HTERT RPE-1 (cell line): ENCODE measurements around the gene SNU13.
"Not testable (repeated sequence)": the region's sequence is repeated elsewhere in the genome, so short reads cannot be mapped to it uniquely, and the experiment has no call there.

Experiments used
- in situ Hi-C: fragments of 300-500 bp; cut with MboI; formaldehyde crosslinking; loops from 4 replicates; pipeline ENCODE4 v1.14.3; 2020; ENCODE audit warnings: low sequenced_read_pairs

SNU13 gene

DNA sequence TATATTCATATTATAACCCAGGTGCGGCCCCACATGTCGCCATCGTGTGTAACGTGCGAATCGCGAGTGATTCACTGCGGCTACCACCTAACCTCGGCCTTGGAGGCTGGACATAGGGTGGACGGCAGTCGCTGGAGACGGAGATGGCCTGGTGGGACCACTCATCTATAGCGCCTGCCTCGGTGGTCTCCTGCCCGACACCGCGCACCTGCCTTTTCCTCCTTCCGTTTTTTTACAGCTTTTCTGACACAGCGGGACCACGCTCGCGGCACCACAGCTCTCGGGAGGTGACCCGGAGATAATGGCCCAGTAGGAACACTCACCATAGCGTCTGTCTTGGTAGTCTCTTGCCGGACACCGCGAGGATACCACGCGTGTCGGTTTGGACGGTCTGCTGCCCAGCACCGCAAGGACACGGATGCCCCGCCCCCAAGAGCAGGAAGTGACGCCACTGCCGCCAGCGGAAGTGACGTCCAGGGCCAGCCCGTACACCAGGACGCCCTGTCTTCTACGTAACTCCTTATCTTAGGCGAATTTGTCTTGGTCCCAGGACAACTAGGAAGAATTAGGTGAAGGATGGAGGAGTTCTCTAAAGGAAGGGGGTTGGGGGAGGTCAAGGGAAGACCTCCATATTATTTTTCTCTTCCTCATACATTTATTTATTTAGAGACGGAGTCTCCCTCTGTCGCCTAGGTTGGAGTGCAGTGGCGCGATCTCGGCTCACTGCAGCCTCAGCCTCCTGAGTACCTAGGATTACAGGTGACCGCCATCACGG is 6.4 kb downstream of the SNU13 start:
- in situ Hi-C loops: no loop called here

DNA sequence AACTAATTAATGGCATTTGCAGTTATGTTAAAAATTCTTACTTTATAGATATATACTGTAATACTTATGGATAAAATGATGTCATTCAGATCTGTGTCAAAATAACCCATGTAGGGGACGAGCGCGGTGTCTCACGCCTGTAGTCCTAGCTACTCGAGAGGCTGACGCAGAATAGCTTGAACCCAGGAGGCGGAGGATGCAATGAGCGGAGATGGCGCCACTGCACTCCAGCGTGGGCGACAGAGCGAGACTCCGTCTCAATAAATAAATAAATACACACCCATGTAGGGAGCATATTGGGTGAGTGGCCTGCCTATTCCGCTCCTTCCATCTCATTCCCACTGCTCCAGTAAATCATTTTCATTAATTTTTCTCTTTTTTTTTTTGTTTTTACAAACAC is 7.1 kb downstream of the SNU13 start:
- in situ Hi-C loops: no loop called here

DNA sequence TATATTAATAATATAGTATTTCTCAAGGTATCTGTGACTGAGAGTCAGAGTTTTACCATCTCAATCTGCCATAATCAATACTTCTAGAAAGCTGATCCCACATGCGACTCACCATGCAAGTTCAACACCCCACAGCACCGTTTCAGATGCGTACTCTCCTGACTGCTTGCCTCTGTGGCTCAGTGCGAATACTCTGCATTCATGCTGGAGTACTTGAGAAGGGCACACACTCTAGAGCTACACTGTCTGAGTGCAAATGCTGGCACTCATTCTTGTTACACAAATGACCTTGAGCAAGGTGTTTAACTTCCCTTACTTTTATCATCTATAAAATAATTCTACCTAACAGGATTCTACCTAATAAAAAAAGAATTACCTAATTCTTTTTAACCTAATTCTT is 12.5 kb downstream of the SNU13 start:
- in situ Hi-C loops: no loop called here

DNA sequence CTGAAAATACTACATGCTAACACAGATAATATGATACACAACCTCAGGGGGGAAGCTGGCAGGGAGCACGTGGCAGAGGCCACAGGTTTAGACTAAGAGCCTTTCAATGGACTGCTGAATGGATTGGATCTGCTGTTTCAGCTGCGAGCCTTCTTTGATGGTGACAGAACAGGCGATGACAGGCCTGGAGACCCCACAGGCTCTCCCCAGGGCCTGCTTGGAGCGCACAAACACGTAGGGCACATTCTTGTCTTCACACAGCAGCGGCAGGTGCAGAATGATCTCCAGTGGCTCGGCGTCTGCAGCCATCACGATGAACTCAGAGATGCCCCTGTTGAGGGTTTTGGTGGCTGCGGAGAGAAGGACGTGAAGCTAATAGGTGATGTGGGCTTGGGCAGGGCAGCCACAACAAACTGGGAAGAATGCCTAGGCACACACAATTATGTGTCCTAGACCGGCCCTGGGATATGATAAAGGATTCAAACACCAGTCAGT is 13.8 kb downstream of the SNU13 start:
- in situ Hi-C loops: no loop called here

DNA sequence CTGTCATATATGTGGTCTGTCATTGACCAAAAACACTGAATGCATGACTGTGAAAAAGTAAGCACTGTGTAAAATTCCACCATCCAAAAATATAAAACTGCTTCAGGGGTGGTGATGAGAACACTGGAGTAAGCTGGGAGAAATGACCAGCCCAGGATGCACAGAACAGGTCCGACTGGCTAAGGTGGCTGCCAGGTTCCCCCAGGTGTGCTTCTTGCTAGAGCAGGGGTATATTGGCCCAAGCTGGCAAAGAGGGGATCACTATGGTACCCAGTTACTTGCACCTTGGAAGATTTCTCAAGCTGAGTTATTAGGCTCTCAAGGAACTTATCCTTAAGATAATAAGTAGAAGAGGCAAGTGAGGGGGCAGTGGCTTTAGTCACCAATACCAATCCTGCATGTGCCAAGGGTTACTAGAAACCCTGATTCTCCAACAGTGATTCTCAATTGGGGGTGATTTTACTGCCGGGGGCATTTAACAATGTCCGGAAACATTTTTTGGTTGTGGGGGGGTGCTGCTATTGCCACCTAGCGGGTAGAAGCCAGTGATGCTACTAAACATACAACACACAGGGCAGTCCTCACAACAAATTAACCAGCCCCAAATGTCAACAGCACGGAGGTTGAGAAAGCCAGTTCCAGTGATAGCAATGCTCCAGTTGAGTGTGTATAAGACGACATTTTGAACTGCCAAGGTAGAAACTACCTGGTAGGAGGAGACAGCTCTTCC is 15.7 kb downstream of the SNU13 start:
- in situ Hi-C loops: no loop called here

DNA sequence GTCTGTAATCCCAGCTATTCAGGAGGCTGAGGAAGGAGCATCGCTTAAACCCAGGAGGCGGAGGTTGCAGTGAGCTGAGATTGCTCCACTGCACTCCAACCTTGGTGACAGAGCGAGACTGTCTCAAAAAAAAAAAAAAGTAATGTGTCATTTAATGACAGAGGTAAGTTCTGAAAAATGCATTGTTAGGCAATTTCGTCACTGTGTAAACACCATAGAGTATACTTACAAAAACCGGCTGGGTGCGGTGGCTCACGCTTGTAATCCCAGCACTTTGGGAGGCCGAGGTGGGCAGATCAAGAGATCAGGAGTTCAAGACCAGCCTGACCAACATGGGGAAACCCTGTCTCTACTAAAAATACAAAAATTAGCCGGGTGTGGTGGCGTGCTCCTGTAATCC is 16.6 kb downstream of the SNU13 start:
- in situ Hi-C loops: not testable (repeated sequence)

DNA sequence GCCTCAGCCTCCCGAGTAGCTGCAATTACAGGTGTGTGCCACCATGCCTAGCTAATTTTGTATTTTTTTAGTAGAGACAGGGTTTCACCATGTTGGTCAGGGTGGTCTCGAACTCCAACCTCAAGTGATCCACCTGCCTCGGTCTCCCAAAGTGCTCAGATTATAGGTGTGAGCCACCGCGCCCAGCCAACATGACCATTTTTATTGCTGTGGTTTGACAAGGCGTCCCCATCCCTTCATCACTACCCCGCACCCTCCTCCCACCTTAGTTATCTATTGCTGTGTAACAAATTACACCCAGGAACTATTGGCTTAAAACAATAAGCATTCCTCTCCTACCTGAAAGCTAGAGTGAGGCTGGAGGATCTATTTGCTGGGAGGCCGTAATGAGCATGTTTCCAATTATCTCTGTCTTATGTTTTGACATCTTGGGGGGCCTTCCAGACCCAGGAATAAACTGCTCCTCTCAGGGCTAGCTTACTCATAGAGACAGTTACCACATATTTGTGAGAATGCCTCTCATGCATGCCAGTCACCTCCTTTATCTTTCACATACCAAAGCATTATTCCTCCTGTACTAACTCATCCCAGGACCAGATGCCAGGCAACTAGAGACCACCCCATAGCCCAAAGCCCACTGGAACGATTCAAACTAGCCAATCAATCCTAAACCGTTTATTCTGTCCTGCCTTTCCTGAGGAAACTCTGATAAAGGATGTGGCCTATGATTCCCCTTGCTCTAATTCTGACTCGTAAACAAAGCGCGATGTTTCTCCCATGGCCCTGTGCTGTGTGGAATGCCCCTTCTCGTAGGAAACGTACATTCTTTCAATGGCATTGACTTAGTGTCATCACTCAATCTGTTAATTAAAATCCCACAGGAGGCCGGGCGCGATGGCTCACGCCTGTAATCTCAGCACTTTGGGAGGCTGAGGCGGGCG is 19.4 kb downstream of the SNU13 start:
- in situ Hi-C loops: no loop called here

DNA sequence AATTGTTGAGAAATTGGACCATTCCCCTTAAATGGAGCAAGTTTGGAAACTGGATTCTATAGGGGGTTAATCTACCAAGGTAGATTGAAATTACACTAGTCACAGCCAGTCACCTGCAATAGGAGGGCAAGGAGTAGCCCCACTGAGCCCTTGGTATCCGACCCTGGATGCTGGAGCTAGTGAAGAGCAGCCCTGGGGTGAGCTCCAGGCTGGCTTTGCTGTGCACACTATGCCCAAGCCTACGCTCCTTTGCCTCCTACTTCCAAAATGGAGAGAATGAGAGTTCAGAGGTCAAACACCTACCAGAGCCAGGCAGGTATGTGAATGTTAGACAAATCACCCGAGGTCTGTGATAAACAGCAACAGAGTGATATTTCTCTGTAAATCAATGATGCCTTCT is 23.7 kb downstream of the SNU13 start:
- in situ Hi-C loops: no loop called here

DNA sequence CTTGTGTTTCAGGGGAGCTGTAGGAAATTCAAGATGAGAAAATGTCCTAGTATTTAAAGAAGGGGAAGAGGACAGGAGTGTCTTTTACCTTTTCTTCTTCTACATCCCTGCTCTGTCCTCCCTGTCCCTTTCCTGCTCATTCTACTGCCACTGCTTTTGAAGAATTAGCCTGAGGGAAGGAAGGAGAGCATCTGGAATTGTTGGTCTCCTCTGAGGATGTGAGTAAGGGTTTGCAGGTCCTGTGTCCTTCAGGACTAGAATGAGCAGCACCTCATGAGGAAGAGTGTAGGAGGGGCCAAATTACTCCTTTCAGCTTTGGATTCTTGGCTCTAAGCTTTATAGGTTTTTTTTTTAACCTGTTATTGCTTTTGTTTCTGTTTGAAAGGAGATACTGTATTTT is 24.2 kb downstream of the SNU13 start:
- in situ Hi-C loops: no loop called here

DNA sequence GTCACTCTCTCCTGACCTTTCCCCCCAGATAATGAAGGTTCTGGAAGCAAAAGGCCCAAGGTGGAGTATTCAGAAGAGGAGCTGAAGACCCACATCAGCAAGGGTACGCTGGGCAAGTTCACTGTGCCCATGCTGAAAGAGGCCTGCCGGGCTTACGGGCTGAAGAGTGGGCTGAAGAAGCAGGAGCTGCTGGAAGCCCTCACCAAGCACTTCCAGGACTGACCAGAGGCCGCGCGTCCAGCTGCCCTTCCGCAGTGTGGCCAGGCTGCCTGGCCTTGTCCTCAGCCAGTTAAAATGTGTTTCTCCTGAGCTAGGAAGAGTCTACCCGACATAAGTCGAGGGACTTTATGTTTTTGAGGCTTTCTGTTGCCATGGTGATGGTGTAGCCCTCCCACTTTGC is 25.1 kb downstream of the SNU13 start:
- in situ Hi-C loops: not testable (repeated sequence)

DNA sequence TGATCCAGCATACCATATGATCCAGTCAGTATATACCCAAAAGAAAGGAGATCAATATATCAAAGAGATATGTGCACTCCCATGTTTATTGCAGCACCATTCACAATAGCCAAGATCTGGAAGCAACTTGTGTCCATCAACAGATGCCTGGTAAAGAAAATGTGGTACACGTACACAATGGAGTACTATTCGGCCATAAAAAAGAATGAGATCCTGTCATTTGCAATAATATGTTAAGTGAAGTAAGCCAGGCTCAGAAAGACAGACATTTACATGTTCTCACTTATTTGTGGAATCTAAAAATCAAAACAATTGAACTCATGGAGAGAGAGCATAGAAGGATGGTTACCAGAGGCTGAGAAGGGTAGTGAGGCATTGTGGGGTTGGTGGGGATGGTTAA is 27.0 kb downstream of the SNU13 start:
- in situ Hi-C loops: no loop called here

DNA sequence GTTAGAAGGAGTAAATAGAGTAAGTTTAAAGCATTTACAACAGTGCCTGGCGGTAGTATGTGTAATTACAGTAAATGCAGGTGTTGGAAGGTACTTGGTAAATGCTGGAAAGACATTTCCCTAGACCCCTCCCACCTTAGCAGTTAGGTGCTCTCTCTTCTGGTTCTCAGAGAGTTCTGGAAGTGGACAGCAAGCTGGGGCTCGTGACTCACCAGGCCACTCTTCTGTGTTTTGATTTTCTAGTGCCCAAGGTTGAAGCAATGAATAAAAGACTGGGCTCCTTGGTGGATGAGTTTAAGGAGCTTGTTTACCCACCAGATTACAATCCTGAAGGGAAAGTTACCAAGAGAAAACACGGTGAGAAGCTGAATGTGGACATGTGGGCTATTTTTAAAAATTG is 27.6 kb downstream of the SNU13 start:
- in situ Hi-C loops: no loop called here

DNA sequence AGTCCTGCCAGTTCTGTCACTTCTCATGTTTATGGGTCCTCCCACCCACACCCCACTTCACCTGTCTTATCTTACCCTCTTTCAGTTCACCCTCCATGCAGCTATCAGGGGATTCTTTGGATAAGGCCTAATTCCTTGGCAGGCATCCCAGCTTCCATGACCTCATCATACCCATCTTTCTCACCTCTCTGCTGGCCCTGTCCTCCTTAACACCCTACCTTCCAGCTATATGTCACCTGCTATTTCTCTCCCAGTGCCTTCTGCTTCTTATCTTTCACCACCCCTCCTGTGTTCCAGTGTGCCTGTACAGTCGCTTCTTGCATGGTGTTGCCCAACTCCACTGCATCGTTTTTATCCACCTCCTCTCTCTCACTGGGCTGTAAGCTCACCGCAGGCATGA is 28.3 kb downstream of the SNU13 start:
- in situ Hi-C loops: no loop called here

DNA sequence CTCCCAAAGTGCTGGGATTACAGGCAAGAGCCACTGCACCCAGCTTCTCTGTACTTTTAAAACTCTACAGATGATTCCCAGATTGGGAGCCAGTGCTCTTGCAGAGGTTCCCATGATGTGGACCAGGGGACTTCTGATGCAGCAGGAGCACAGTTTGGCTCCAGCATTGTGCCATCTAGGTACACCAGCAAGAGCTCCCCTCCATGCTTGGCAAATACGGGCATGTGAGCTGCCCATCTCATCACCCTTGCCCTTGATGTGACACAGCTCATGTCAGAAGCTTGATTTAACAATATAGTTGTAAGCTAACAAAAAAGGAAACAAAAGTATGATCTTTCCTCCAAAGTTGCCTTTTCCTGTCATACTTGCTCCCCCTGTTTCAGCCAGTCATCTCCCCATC is 28.7 kb downstream of the SNU13 start:
- in situ Hi-C loops: no loop called here

DNA sequence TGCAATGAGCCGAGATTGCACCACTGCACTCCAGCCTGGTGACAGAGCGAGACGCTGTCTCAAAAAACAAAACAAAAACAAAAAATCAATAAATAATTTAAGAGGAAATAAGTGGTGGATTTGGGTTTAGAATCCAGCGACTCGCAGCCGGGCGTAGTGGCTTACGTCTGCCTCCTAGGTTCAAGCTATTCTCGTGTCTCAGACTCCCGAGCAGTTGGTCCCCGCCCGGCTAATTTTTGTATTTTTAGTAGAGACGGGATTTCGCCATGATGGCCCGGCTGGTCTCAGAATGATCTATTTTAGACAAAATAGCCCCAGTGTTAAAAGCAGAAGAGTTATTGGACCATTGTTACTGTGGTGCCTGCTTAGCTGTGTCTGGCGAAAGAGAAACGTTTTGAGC is 29.8 kb downstream of the SNU13 start:
- in situ Hi-C loops: no loop called here

DNA sequence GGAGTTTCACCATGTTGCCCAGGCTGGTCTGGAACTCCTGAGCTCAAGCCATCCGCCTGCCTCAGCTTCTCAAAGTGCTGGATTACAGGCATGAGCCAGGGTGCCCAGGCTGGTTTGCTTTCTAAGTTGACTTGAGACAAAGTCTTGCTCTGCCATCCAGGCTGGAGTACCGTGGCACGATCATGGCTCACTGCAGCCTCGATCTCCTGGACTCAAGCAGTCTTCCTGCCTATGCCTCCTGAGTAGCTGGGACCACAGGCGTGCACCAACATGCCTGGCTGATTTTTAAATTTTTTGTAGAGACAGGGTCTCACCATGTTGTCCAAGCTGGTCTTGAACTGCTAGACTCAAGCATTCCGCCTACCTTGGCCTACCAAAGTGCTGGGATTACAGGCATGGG is 31.0 kb downstream of the SNU13 start:
- in situ Hi-C loops: no loop called here

DNA sequence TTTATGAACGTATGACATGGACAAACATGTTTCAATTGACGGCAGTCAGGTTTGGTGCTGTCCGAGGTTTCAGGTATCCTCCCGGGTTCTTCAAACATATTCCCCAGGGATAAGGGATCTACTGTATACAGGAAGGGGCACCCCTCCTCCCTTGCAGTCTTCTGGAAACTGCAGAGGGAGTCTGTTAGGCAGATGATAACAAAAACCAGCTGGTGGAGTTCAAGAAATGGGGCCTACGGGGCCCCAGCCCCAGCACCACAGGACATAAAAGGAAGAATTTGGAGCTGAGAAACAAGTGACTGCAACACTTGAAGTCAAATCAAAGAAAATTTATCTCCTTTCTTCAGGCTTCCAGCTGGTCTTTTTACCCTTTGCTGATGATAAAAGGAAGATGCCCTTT is 32.1 kb downstream of the SNU13 start:
- in situ Hi-C loops: no loop called here

DNA sequence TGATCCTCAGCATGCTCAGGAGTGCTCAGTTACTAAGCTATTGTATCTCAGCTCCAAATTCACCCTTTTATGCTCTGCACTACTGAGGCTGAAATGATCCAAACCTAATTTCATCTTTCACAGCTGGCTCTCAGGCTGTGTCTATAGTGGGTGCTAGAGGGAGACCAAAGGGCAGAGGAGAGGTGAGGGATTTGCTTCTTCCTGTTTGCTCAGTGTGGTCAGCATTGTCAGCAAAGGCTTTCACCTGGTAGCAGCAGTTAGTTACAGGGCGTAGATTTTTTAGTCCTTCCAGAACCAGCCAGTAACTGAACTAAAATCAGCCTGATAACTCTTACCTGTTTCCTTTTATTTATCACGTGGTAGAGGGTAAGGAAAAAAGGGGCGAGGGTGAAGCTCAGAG is 34.3 kb downstream of the SNU13 start:
- in situ Hi-C loops: no loop called here

DNA sequence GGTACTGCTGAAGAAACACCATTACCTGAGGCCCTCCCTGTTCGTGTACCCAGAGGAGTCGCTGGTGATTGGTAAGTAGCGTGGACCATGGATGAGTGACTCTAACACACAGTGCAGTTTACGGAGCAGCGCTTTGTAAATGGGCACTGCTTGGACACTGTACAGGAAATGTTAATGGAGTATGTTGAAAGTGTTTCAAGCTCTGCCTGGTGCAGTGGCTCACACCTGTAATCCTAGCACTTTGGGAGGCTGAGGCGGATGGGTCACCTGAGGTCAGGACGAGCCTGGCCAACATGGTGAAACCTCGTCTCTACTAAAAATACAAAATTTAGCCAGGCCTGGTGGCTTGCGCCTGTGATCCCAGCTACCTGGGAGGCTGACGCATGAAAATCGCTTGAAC is 37.8 kb downstream of the SNU13 start:
- in situ Hi-C loops: no loop called here

DNA sequence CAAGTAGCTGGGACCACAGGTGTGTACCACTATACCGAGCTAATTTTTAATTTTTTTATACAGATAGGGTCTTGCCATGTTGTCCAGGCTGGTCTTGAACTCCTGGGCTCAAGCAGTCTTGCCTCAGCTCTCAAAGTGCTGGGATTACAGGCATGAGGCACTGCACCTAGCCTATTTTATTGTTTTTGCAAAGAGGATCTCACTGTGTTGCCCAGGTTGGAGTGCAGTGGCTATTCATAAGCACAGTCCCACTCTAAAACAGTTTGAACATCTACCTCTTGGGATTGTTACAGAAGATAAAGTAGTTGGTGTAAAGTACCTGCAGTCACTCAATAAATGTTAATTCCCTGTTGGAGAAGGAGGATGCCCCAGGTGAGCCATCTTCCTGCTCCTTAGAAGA is 38.4 kb downstream of the SNU13 start:
- in situ Hi-C loops: no loop called here

DNA sequence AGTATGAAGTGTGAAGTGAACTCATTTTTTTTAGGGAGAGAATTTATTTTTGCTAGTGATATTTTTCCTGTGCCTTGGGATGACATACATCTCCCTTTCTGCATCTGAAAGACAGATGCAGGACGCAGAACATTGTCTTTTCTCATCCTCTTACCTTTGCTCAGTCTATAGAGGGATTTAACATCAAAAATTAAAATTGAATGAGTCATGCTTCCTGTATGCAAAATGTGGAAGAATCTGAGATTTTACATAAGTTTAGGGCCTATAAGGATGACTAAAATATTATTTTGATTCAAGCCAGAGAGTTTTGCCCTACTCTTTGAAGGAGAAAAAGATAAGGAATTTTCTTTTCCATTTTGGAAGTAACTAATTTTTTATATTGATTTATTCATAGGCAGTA is 40.2 kb downstream of the SNU13 start:
- in situ Hi-C loops: no loop called here
